Panc1 (cell line): ENCODE measurements around the gene SNORC.

Source experiments
- POLR2AphosphoS5 ChIP-seq: IDR thresholded peaks from 2 replicates; pipeline ENCODE4 v1.6.1; 2012; ENCODE audit warnings: mild to moderate bottlenecking, low read depth, low read length, moderate library complexity
- SIN3A ChIP-seq: IDR thresholded peaks from 2 replicates; pipeline ENCODE4 v1.6.1; 2012; ENCODE audit warnings: low read depth, mild to moderate bottlenecking, low read length, moderate library complexity, borderline replicate concordance; ENCODE audit not compliant: insufficient read depth
- TCF7L2 ChIP-seq: IDR thresholded peaks from 2 replicates; pipeline ENCODE4 v1.6.1; 2011; ENCODE audit warnings: mild to moderate bottlenecking, low read depth, low read length, inconsistent platforms
- TF ChIP-seq, protein P1 (sequence below): fragments of 450-650 bp; IDR thresholded peaks from 2 replicates; pipeline ENCODE4 v1.5.1; 2017; ENCODE audit warnings: mild to moderate bottlenecking
- TF ChIP-seq, protein P2 (sequence below), 2 experiments: IDR thresholded peaks; 2 replicates each; pipeline ENCODE4 v1.6.1; 2011 to 2012; ENCODE audit warnings: low read depth in 2 of 2, control low read depth in 1 of 2, low read length in 1 of 2, mild to moderate bottlenecking in 1 of 2, moderate library complexity in 1 of 2; ENCODE audit not compliant: insufficient read depth in 1 of 2

DNA sequence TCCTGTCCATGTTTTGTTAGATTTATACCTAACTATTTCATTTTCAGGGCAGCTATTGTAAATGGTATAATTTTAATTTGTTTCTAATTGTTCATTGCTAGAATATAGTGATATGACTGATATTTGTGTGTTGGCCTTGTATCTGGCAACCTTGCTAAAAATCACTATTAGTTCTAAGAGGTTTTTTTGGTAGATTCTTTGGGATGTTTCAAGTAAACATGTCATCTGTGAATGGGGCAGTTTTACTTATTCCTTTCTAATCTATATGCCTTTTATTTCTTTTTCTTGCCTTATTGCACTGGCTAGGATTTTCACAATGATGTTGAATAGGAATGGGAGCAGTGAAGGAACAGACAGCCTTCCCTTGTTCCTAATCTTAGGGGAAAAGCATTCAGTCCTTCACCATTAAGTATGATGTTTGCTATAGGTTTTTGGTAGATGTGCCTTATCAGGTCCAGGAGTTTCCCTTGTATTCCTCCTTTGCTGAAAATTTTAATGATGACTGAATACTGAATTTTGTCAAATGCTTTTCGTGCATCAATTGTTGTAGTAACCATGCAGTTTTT, 41.7 kb downstream of the SNORC start:
- TF ChIP-seq, protein P1, sequence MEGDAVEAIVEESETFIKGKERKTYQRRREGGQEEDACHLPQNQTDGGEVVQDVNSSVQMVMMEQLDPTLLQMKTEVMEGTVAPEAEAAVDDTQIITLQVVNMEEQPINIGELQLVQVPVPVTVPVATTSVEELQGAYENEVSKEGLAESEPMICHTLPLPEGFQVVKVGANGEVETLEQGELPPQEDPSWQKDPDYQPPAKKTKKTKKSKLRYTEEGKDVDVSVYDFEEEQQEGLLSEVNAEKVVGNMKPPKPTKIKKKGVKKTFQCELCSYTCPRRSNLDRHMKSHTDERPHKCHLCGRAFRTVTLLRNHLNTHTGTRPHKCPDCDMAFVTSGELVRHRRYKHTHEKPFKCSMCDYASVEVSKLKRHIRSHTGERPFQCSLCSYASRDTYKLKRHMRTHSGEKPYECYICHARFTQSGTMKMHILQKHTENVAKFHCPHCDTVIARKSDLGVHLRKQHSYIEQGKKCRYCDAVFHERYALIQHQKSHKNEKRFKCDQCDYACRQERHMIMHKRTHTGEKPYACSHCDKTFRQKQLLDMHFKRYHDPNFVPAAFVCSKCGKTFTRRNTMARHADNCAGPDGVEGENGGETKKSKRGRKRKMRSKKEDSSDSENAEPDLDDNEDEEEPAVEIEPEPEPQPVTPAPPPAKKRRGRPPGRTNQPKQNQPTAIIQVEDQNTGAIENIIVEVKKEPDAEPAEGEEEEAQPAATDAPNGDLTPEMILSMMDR = no peak
- no peak for TF ChIP-seq TCF7L2
- no peak for TF ChIP-seq POLR2AphosphoS5
- no peak for TF ChIP-seq SIN3A
- TF ChIP-seq, protein P2, sequence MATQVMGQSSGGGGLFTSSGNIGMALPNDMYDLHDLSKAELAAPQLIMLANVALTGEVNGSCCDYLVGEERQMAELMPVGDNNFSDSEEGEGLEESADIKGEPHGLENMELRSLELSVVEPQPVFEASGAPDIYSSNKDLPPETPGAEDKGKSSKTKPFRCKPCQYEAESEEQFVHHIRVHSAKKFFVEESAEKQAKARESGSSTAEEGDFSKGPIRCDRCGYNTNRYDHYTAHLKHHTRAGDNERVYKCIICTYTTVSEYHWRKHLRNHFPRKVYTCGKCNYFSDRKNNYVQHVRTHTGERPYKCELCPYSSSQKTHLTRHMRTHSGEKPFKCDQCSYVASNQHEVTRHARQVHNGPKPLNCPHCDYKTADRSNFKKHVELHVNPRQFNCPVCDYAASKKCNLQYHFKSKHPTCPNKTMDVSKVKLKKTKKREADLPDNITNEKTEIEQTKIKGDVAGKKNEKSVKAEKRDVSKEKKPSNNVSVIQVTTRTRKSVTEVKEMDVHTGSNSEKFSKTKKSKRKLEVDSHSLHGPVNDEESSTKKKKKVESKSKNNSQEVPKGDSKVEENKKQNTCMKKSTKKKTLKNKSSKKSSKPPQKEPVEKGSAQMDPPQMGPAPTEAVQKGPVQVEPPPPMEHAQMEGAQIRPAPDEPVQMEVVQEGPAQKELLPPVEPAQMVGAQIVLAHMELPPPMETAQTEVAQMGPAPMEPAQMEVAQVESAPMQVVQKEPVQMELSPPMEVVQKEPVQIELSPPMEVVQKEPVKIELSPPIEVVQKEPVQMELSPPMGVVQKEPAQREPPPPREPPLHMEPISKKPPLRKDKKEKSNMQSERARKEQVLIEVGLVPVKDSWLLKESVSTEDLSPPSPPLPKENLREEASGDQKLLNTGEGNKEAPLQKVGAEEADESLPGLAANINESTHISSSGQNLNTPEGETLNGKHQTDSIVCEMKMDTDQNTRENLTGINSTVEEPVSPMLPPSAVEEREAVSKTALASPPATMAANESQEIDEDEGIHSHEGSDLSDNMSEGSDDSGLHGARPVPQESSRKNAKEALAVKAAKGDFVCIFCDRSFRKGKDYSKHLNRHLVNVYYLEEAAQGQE (IDR thresholded peaks at IDR 0.05; ENCODE audit: insufficient read depth in 1 of 2, low read depth in 2 of 2, low read length in 1 of 2) = no peak
